NCI-H446 (cell line): ENCODE data around the gene TMTC4.

Experiments used
- DNase-seq, 2 experiments: peaks; one replicate each; lab custom pipeline; 2025; lab: John Stamatoyannopoulos, UW

Gene TMTC4

GRCh38 chr13:100666124-100666523 is 8.5 kb downstream of the TMTC4 start:
- peak in 1 of 2 experiments; percentile 44 for DNase-seq

- DNase-seq: no peak
These were observed 9.2 kb downstream of the TMTC4 start for GRCh38 chr13:100665403-100665802.

- DNase-seq: no peak
These were observed 10.3 kb downstream of the TMTC4 start for GRCh38 chr13:100664171-100664900.

- no peak for DNase-seq
These were observed 12.0 kb downstream of the TMTC4 start for GRCh38 chr13:100662468-100663211.

DNA sequence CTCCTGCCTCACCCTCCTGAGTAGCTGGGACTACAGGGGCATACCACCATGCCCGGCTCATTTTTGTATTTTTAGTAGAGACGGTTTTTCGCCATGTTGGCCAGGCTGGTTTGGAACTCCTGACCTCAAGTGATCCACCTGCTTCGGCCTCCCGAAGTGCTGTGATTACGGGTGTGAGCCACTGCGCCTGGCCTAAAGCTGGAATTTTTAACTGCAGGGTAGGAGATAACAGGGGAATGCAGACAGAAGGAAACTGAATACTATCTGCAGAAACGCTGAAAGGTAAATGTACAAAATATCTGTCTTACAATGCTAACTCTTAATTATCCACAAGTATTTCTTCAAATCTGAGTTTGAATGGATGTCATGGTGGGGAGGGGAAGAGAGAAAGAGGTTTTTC is 13.8 kb downstream of the TMTC4 start:
- DNase-seq: no peak

DNA sequence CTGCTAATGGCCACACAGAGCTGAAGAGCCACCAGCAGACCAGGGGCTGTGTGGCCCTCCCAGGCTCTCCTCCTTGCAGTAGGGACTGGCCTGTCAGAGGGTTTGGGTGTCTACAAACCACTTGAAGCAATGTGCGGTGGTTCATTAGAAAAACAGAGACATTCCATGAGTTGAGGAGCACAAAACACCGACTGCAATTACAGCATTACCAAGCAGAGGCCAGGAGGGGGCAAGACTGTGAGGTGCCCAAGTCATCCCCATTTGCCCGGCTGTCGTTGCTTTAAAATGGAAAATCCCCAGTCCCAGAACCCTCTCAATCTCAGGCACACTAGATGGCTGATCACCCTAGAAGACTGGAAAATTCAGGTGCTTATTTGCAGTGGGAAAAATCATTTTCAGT is 15.0 kb downstream of the TMTC4 start:
- no peak for DNase-seq

GRCh38 chr13:100658363-100658762 is 16.2 kb downstream of the TMTC4 start:
- no peak for DNase-seq

DNA sequence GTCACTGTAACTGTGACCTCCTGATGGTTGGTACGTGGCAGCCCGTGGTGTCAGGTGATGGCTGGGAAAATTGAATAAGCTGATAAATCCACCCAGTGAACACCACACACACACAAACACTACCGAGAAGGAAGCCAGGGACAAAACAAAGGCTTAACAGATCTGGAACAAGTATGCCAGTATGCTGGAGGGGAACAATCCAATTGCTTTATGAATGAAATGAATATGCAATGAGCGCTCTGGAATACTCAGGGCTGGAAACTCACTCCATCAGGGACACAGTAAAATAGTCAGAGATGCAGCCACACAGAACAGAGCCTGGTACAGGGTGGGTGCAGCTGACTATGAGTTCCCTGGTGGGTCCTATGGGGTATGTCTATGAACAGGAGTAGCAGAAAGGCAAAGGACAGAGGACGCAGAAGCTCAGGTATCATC is 16.7 kb downstream of the TMTC4 start:
- no peak for DNase-seq

- no peak for DNase-seq
These were observed 22.1 kb downstream of the TMTC4 start for GRCh38 chr13:100652510-100652909.

GRCh38 chr13:100650326-100650725 is 24.3 kb downstream of the TMTC4 start:
- peak; percentile 79 to 95 for DNase-seq

- no peak for DNase-seq
These were observed 26.2 kb downstream of the TMTC4 start for GRCh38 chr13:100648354-100648753.

DNA sequence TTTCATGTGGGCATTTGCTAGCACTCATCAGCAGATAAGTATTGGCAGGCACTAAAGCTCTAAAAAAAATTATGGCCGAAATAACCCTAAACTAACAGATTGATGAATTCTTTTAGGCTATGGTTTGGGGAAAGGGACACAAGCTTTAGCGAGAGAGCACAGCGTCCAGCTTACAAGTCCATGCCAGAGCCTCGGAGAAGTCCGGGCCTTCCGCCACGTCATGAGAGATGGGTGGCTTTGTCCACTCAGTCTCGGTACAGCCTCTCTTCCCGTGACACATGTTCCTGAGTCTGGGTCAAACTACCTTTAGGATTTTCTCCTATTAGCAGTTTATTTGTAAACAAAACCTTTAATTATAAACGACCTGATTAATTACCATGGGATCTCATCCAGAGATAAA is 27.7 kb downstream of the TMTC4 start:
- no peak for DNase-seq

DNA sequence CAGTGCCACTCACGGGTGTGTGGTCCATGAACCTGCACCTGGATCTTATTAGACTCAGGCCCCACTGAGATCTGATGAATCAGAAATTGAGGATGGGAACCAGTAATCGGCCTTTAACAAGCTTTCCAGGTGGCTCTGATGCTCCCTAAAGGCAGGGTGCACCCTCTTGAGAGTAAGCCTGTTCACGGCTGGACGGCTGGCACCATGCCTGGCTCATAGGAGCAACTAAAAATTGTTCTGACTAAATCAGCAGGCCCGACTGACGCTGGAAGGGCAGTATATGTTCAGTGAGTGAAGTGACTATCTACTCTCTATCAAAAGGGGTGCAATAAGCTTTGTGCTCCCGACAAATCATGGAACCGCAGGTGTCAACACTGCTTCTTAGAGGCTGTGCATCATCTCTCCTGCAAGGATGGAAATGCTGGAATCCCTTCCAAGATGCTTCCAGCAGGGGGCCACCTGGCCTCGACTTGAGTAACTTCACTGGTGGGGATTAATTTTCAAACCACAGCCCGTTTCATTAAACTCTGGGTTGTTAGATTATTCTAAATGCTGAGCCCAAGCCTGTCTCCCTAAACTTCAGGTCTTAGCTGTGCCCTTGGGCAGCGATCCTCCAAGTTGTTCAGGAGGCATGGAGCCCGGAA is 28.4 kb downstream of the TMTC4 start:
- DNase-seq: peak in 1 of 2 experiments; percentile 13

DNA sequence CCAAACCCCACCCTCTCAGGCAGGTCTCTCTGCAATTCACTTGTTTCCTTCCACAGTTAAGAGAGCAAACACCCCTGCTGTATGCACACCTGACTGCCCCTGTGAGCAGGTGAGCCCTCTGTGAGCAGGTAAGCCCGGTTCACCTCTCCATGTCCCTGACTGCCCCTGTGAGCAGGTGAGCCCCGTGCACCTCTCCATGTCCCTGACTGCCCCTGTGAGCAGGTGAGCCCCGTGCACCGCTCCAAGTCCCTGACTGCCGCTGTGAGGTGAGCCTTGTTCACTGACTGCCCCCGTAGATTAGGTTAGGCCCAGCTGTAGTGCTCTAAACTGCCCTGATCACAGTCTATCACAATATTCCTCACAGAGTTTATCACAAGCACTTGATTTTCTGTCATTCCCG is 29.2 kb downstream of the TMTC4 start:
- DNase-seq: no peak

DNA sequence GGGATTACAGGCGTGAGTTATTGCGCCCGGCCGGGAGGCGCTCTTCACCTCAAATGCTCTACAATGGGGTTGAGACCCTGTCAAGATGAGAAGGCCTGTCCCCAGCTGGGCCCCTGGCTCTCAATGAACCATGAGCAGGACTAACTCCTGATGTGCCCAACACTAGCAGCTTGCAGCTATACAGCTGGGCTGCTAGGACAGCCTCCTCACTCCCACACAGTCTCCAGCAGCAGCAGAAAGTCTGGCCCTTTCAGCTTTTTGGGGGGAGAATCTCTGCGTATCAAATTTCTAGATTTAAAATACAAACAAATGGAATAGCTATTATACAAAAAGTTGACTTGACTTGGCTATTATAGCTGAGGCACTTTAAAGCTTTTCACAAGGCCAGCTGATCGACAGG is 30.2 kb downstream of the TMTC4 start:
- DNase-seq: no peak

DNA sequence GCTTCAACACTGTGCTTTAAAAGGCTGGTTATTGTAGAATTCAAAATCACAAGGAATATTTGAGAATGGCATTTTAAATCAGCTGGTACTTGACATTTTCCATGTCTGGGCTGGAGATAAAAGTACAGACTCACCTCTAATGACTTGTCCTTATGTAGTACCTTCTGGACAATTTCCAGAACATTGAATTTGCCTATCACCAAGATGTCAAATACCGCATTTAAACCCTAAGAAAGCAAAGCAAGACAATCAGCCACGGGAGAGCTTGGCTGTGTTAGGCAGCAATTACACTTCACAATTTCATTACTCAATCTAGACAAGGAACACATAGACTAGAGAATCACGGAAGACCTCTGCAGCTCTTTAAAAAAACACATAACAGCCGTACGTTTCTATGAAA is 36.8 kb downstream of the TMTC4 start:
- no peak for DNase-seq

DNA sequence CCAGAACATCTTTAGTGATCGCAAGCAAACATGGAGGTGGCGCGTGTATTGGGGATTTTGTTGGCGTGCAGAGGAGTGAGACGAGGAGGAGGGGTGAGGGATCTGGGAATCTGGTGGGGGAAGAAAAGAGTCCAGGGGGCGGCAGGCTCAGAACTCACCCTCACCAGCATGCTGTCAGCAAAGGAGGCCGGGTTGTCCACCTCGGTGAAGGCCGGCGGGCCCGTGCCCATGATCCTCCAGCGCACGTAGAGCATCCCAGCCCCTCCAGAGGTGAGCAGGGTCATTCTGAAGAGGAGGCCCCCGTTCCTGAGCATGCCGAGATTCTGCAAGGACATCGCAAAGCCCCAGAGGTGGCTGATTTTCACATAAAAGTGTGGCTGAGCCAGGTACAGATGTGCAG is 37.2 kb downstream of the TMTC4 start:
- no peak for DNase-seq

DNA sequence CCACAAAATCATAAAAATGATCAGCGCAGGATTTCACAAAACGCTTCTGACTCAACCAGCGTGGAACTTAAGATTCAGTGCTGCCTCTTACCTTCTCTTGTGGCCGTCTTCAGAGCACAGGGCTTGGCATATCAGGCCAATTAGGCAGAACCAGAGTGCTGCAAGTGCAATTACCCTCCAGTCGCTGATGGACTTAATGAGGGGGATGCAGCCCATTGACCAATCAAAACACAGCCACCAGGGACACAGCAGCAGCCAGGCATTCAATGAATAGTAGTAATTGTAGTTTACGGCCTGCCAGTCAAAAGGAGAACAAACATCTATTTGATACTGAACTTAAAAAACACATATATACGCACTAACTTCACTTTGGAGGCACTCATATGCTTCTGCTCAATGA is 38.2 kb downstream of the TMTC4 start:
- DNase-seq: no peak

DNA sequence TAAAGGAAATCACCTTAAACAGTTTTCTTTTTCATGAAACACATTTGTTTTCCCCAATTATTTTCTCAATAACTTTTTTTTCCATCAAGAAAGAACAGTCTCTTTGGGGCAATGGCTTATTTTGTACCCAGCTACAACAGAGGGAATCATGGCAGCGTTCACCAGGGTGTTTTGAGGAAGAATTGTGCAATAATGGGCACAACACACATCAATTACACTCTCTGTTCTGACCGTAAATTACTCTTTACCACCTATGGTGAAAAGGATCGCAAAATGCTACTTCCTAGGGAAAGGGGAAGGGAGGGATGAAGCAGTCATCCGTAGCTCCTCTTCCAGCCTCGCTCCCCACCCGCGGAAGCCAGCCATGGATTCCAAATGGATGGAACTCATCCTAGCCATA is 38.6 kb downstream of the TMTC4 start:
- no peak for DNase-seq

DNA sequence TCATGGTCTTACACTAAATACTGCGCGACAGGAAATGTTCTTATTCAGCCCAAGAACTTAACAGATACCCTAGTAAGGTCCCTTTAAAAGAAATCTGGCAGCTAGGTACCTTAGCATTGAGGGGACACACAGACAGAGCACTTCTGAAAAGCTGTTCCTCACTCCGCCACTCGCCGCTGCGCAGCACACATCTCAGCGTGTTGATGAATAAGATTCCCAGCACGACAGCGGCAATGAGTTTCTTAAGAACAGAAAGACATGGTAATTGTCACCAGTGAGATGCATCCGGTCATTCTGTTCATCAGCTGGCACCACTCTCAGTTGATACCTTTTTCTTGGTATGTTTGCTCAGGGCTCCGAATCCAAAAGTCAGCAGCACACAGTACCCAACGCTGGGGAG is 39.9 kb downstream of the TMTC4 start:
- DNase-seq: no peak

DNA sequence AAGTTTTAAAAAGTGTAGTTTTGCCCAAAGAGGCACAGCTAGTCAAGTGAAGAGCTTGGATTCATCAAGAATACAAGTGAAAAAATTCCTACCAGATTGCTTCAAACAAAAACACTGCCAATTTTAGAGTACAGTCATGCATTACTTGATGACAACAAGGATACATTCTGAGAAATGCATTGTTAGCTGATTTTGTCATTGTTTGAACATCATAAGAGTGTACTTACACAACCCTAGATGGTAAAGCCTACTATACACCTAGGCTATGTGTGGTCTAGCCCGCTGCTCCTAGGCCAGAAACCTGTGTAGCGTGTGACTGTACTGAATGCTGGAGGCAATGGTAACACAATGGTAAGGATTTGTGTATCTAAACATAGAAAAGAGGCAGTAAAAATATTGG is 41.1 kb downstream of the TMTC4 start:
- DNase-seq: no peak

DNA sequence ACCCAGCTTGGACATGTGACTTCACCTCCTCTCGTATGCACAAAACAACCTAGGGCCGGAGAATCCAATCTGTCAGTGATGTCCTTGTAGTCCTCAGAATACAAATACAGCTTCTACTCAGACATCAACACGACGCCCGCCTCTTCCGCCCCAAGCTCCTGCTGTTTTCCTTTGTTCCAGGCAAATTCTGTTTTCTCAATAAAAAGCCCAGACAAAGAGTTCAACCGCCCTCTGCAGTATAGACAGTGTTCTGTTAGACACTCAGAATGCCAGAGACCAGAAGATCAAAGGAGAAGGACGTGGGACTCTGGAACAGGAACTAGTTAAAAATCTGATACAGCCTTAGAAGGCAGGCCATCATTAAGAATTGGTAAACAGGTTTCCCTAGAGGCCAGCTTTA is 44.0 kb downstream of the TMTC4 start:
- DNase-seq: no peak

- DNase-seq: no peak
These were observed 47.5 kb downstream of the TMTC4 start for GRCh38 chr13:100627120-100627519.
